CD4-positive, alpha-beta T cell treated with Interleukin-1 beta for 1 hour (primary cell): ENCODE measurements around the gene LTBP2.

Experiments used
- DNase-seq, 2 donors: peaks; one replicate each; pipeline ENCODE4 v3.0.0-alpha.2; 2020 to 2022

The LTBP2 gene

GRCh38 chr14:74611650-74612349 is at the start of gene LTBP2:
Gene LTBP2 (minus strand): TSS chr14:74612237. CDS start chr14:74611944, 293 bp downstream.
- DNase-seq: peak in 1 of 2 donors; percentile 28

DNA sequence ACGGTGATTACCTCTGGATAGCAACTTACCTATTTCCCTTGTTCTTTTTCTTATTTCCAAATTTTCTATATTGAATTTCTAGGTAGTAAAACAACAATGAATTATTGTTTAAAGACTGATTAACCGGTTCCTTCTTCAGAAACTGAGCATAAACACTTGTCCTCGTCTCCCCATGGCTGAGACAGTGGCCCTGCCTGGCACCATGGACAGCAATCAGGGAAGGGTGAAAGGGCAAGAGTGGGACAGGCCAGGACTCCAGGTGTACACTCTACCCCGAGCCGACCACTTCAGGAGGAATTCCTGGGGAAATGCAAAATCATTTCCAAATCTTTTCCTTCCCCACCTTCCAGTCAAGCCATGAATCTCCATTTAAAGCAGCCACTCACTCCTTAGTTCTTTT is 48.8 kb upstream of the LTBP2 start:
- DNase-seq: no peak

- no peak for DNase-seq
Observed at GRCh38 chr14:74660167-74660566, 48.1 kb upstream of the LTBP2 start.

GRCh38 chr14:74658535-74659131 is 46.6 kb upstream of the LTBP2 start:
- no peak for DNase-seq

GRCh38 chr14:74656964-74657363 is 44.9 kb upstream of the LTBP2 start:
- no peak for DNase-seq

DNA sequence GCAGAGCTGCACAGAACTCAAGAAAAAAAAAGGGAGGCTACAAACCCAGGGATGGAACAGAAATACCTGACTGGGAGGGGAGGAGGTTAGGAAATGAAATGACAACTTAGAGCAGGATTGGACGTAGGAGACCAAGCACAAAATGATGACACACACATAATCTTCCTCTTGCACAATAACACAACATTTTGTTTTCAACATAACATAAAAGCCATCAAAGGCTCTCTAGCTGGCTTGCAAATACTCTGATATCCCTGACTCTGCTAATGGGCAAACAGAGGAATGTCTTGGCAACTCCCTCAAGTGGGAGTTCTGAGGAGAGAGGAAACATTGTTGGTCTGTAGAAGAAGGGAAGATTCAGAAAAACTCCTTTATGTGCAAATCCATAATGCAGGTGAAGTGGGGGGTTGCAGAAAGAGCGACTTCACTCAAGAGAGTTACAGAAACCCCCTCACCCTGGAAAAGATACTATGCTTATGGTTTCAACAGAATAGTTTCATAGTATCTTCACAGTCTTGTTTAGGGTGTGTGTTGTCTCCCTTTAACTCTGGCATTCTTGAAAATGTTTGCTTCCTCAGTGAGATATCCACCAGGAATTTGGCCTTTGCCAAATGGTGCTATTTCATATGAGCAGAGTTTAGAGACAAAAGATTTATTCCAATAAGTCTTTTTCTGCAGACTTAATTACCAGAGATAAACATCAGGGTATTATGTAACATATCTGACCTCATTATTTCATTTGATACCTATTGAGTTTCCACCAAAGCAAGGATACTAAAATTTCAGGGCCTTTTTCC is 43.8 kb upstream of the LTBP2 start:
- DNase-seq: no peak

DNA sequence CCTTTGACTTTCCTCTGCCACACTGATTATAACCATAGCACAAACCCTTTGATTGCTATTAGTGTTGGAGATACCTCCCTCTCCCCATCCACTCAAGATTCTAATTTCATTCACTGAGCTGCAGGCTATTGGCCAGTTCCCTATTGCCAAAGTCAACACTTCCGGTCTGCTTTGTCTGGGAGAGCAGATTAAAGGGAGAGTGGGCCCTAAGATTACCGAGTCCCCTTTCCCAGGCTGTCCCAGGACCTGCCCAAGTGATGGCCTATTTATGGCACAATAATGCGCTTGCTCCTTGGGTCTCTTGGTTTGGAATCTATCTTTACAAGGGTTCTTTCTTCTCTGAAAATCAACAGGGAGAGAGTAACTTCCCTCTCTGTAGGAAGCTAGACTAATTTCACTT is 42.9 kb upstream of the LTBP2 start:
- no peak for DNase-seq

DNA sequence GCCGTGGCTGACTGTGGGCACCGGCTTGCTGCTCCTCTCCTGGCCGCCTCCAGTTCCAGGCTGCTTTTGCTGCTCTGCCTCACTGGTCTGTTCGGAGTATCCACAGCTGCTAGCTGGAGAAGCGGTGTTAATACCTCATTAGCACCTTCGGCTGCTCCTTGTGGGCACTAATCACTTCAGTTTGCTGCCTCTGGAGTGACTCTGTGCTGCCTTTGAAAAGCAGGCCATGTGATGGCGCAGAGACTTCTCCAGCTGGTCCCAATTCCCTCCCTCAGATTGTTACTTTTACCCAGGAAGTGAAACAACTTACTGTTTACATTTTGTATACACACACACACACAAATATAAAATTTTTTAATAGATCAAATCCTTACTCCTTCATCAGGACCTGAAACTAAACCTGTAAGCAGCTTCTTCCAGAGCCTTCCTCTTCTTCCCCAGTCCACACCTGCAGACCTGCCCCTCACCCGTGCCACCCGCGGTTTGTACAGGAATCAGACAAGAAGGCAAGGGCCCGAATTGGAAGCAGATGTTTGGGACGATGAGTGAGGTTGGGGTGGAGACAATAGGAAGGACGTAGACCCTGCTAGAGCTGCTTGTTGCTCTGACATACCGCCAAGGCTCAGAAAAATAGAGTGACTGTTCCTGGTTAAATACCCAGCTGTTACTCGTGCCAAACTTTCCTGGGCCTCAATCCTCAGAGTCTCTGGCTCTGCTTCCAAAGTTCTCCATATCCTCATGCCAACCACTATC is 41.5 kb upstream of the LTBP2 start:
- no peak for DNase-seq

- DNase-seq: no peak
Observed at GRCh38 chr14:74652541-74652940, 40.5 kb upstream of the LTBP2 start.

DNA sequence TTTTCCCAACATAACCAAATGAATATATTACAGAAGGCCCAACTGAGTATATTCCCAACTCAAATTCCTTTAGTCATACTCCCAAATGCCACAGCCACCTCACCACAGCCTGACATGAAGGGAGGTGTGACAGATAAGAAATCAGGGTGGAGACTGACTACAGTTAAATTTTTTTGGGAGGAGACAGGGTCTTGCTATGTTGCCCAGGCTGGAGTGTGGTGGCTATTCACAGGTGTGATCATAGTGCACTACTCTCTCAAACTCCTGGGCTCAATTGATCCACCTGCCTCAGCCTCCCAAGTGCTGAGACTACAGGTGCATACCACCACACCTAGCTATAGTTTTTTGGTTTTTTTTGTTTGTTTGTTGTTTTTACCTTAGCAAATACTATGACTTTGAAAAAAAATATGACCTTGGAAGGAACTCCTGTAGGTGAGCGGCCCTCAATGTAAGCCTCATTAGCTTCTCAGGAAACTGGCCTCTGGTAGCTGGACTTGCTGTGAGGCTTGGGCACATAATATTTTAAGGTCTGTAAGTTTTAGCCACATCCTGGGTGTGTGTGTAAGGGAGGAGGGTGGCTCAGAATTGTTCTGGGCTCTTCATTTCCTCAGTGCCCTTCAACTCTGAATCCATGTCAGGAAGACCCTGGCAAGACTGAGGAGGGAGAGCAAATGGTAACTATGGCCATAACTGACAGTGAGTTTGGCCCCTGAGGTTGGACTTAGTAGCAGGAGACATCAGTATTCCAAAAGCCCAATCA is 39.1 kb upstream of the LTBP2 start:
- no peak for DNase-seq

GRCh38 chr14:74649673-74650072 is 37.6 kb upstream of the LTBP2 start:
- DNase-seq: no peak

DNA sequence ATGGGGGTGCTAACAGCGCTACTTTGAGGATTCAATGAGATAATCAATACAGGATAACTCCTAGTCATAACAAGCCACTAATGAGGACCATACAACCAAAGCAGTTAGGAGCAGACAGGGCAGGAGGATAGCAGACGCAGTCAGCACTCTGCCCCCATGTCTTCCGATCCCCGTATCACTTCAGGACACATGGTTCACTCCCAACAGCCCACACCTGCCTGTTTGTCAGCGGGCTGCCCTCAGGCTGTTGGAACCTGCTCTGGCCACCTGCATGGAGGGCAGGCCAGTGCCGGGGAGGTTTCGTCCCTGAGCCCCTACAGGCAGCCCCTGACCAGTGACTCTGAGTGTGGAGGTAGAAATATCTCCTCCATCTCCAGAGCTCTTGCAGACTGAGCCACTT is 37.1 kb upstream of the LTBP2 start:
- no peak for DNase-seq

- no peak for DNase-seq
Observed at GRCh38 chr14:74648601-74649000, 36.6 kb upstream of the LTBP2 start.

DNA sequence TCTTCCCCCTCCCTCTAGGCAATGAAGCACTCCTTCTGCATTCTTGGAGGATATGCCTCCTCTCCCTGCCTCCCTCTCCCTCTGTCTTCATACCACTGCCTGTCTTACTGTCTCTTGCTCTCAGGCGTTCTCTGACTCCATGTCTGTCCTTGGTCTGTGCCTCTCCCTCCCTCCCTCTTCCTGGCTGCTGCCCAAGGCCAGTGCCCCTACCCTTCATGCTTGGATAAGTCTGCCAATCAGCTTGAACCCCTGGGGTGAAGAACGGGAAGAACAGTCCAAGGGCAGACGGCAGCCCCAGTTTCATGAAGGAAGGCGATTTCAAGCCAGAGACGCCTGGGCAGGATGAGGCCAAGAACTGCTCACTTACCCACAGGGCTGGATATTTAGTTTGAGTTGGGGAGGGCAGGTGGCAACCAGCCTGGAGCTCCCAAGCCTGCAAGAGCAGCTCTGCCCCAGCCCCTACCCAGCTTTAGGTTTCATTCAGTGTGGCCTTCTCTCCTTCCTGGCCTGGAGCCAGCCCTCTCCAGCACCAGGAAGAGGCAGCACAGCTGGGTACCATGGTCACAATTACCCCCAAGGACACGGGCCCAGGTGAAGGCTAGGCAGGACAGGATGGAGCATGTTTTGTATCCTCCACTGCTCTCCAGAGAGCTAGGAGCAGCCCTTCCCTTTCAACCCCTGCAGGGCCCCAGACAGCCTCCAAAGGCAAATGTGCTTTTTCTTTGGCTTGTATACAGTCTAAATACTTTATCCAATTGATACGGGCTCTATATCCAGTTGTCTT is 35.8 kb upstream of the LTBP2 start:
- DNase-seq: no peak

DNA sequence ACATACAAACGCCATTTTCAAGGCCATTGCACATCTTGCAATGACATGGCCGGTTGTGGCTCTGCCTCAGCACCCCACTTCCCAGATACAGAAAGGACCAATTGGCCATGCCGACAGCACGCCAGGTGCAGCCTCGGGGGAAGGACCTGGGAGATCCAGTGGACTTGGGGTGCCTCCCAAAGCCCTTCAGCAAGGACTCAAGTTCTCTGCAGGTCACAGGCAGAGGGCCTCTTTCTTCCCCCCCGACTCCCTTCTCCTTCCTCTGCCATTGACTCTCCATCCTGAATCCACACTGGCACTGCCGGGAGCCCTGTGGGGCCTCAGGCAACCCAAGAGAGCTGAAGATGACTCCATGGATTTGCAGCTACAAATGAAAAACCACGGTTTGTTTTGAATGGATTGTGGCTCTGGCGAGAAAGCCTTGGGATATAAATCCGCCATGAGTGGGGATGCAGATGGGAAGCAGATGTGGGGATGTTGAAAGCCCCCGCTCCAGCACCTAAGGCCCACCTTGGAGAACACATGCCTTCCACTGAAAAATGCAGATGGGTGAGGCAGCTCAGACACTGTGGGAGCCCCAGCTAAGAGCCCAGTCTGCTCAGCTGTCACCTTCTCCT is 35.1 kb upstream of the LTBP2 start:
- DNase-seq: no peak

DNA sequence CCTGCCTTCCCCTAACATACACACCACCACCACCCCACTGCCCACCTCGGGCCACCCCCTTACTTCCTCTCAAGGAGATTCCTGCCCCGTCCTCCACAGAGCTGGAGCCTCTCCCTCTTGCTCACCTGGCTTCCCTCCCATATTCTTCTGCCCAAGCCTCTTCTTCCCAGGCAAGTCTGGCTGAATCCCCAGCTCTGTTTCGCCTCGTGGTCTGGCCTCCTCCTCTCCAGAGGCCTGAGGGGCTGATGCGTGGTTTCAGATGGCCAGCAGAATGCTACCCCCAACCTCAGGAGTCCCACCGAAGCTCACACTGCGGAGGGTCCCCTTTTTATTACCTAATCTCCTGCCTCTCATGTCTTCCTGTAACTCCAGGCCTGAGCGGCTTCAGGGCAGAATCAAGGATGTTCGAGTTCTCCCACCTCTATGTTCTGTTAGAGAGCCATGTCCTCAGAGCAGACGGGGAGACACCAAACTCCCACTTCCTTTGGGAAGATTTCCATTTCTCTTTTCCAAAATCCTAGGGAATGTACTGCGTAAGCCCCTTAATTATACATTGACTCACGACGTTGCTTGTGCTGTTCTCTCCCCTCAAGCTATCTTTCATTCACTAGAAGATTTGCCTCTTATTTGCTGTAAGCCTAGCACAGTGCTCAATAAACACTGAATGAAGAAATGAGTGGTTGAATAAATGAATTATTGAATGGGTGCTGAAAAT is 33.9 kb upstream of the LTBP2 start:
- DNase-seq: no peak

- DNase-seq: no peak
Observed at GRCh38 chr14:74645244-74645643, 33.2 kb upstream of the LTBP2 start.

DNA sequence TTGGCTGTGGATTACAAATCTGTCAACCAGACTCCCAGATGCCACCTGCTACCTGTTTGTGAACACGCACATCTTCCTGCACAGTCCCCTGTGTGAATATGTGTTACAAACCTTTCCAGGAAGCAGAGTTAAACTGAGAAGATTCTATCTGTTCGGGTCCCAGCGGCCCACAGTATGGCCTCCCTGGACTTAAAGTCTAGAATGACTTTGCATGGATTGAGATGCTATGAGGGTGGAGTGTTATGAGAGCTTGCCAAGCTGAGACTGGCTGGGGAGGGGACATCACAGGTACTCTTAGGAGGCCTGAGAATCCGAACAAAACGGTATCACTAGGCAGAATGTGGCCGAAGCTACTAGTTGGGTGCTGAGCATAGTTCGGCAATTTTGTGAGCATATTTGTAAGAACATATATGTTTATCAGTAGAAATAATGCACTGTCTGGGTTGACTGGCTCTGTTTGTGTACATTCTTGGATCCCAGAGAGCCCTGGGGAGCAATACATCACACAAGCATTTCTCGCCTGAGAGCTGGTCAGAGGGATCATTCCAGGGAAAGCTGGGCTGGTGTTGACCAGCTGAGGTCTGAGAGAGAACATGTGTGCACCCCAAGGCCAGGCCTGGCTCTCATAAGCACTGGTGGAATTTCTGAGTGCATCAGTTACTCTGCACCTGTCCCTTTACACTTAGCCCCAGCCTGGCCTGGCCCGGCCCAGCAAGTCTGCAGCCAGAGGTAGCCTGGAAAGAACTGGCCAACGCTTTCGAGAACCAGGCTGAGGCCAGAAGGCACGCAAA is 29.8 kb upstream of the LTBP2 start:
- DNase-seq: no peak

GRCh38 chr14:74638966-74639365 is 26.9 kb upstream of the LTBP2 start:
- DNase-seq: no peak

DNA sequence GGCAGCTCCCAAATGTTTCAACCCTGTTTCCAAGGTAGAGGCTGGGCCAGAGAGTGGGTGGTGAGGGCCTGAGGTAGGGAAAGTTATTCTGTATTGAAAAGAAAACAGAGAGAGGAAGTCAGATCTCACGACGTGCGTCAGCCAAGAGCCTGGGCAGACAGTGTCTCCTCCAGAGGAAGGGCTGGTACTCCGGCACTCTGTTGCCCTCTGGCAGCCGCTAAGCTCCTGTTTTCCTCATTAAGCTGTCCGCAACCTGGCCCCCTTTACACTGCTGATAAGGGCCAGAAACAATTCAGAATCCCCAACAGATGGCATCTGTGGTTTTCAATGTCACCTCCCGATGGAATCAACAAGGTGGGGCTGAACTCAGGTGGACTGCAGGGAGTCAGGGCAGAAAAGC is 26.0 kb upstream of the LTBP2 start:
- DNase-seq: no peak
